Osteoblast (primary cell): ENCODE data around the gene DIAPH3. TPM values are rescaled to one million over a fixed set of nuclear protein-coding genes. Genes with fewer than 3 reads are reported as not detected.
A peak's percentile ranks its signal among the peaks of the same experiment; 100 is the strongest.

Experiments
- DNase-seq: peaks from one replicate; pipeline ENCODE4 v3.0.0; 2011; ENCODE audit warnings: low spot score, mixed read lengths; ENCODE audit not compliant: insufficient read length; ENCODE audit errors: missing footprints
- H2AFZ ChIP-seq: 2 replicates; pipeline ENCODE4 v1.6.0; 2011; ENCODE audit warnings: mild to moderate bottlenecking, low read length
- H3K27ac ChIP-seq: 2 replicates; pipeline ENCODE4 v1.5.1; 2011; ENCODE audit warnings: mild to moderate bottlenecking, low read depth, low read length, moderate library complexity
- H3K27me3 ChIP-seq: 2 replicates; pipeline ENCODE4 v1.6.0; 2012; ENCODE audit warnings: mild to moderate bottlenecking, control low read depth, inconsistent platforms, low read length, moderate library complexity; ENCODE audit not compliant: insufficient read depth
- H3K36me3 ChIP-seq: 2 replicates; pipeline ENCODE4 v1.5.1; 2011; ENCODE audit warnings: mild to moderate bottlenecking, low read length, control low read depth, moderate library complexity; ENCODE audit not compliant: insufficient read depth
- H3K4me1 ChIP-seq: 2 replicates; pipeline ENCODE4 v1.5.1; 2011; ENCODE audit warnings: mild to moderate bottlenecking, low read length, control low read depth, moderate library complexity; ENCODE audit not compliant: insufficient read depth
- H3K4me2 ChIP-seq: 2 replicates; pipeline ENCODE4 v1.6.0; 2011; ENCODE audit warnings: mild to moderate bottlenecking, low read length; ENCODE audit not compliant: insufficient read depth
- H3K4me3 ChIP-seq: fragments of 200-600 bp; sonication (generic); 3 replicates; pipeline ENCODE4 v1.5.1; 2012; ENCODE audit warnings: mild to moderate bottlenecking, low read length, inconsistent platforms; ENCODE audit not compliant: insufficient read depth
- H3K79me2 ChIP-seq: 2 replicates; pipeline ENCODE4 v1.6.0; 2012; ENCODE audit warnings: mild to moderate bottlenecking, low read length, control low read depth, inconsistent platforms; ENCODE audit not compliant: insufficient read depth
- H3K9me3 ChIP-seq: 2 replicates; pipeline ENCODE4 v1.5.1; 2011; ENCODE audit warnings: low read depth, low read length, control low read depth
- H4K20me1 ChIP-seq: 2 replicates; pipeline ENCODE4 v1.6.0; 2012; ENCODE audit warnings: mild to moderate bottlenecking, low read length, control low read depth; ENCODE audit not compliant: insufficient read depth
- CTCF ChIP-seq: IDR thresholded peaks from 2 replicates; pipeline ENCODE4 v1.5.1; 2011; ENCODE audit warnings: mild to moderate bottlenecking, low read depth, low read length, moderate library complexity; ENCODE audit errors: extremely low read depth
- total RNA-seq: library from RNA; depleted of rRNA; stranded (reverse); fragments of >200 nt; gene quantifications from 2 replicates; pipeline ENCODE4 v1.2.3, GENCODE V29; 2012

Gene DIAPH3
- total RNA-seq, 1 donor, result 8.3 TPM

GRCh38 chr13:59877933-59878332 lies 285.8 kb downstream of the DIAPH3 start:
- Histone ChIP-seq H3K9me3 (no peaks in the 10 kb centered on the region), H3K4me1 (peaks cover 22% of the 10 kb centered on the region), H3K27me3 (no peaks in the 10 kb centered on the region), H3K4me2 (no peak overlapping the region), H2AFZ (peak overlapping the region; percentile 1), H4K20me1 (no peaks in the 10 kb centered on the region), H3K27ac (no peak overlapping the region), H3K79me2 (no peaks in the 10 kb centered on the region), H3K4me3 (no peak overlapping the region), H3K36me3 (peaks cover 3% of the 10 kb centered on the region)
- no peak for DNase-seq
- TF ChIP-seq CTCF, result no peak

GRCh38 chr13:59874973-59875372 lies 288.8 kb downstream of the DIAPH3 start:
- H3K27me3 ChIP-seq, result no peaks in the 10 kb centered on the region
- H3K79me2 ChIP-seq, result no peaks in the 10 kb centered on the region
- peaks cover 15% of the 10 kb centered on the region for H3K4me1 ChIP-seq
- no peaks in the 10 kb centered on the region for H4K20me1 ChIP-seq
- TF ChIP-seq CTCF, result no peak
- H3K9me3 ChIP-seq, result no peaks in the 10 kb centered on the region
- peaks cover 3% of the 10 kb centered on the region for H3K36me3 ChIP-seq
- DNase-seq, result no peak
- no peak overlapping the region for H2AFZ ChIP-seq
- no peak overlapping the region for H3K4me3 ChIP-seq
- no peak overlapping the region for H3K27ac ChIP-seq
- H3K4me2 ChIP-seq, result no peak overlapping the region

GRCh38 chr13:59873856-59874255 lies 289.9 kb downstream of the DIAPH3 start:
- Histone ChIP-seq H2AFZ (no peak overlapping the region), H3K4me1 (peaks cover 7% of the 10 kb centered on the region), H3K27ac (no peak overlapping the region), H3K36me3 (peaks cover 3% of the 10 kb centered on the region), H3K27me3 (no peaks in the 10 kb centered on the region), H3K79me2 (no peaks in the 10 kb centered on the region), H3K9me3 (no peaks in the 10 kb centered on the region), H3K4me2 (no peak overlapping the region), H3K4me3 (no peak overlapping the region), H4K20me1 (no peaks in the 10 kb centered on the region)
- TF ChIP-seq CTCF, result no peak
- no peak for DNase-seq

- TF ChIP-seq CTCF, result no peak
- Histone ChIP-seq H2AFZ (peak overlapping the region; percentile 47), H3K27ac (no peak overlapping the region), H3K9me3 (no peaks in the 10 kb centered on the region), H3K4me2 (no peak overlapping the region), H3K4me1 (peaks cover 6% of the 10 kb centered on the region), H3K36me3 (no peaks in the 10 kb centered on the region), H3K4me3 (no peak overlapping the region), H4K20me1 (no peaks in the 10 kb centered on the region), H3K79me2 (no peaks in the 10 kb centered on the region), H3K27me3 (no peaks in the 10 kb centered on the region)
- DNase-seq, result no peak
Observed at GRCh38 chr13:59873309-59873708, 290.4 kb downstream of the DIAPH3 start.
